ENCODE data around the gene VASP. TPM values are rescaled to one million over a fixed set of nuclear protein-coding genes. Genes with fewer than 3 reads are reported as not detected.

Gene VASP
- total RNA-seq, 1 experiment from 2014 or later: 152 TPM

- ChIA-PET RAD21 (ENCODE audit: low non-redundant PET in 1 of 2, low total read pairs in 2 of 2, uncharacterized antibody in 2 of 2, unreplicated experiment in 2 of 2) (no interaction called here), CTCF (no interaction called here), POLR2A (no interaction called here)
- Histone ChIP-seq H3K27ac (ENCODE audit: low read depth, low read length) (no peak overlapping the region), H4K20me1 (ENCODE audit: insufficient read depth) (no peaks in the 10 kb centered on the region), H3K79me2 (ENCODE audit: insufficient read depth, low read length) (no peaks in the 10 kb centered on the region), H3K4me1 (ENCODE audit: control insufficient read depth in 1 of 2, insufficient read depth in 2 of 2, low read length in 2 of 2) (peaks cover 29 to 41% of the 10 kb centered on the region in 2 experiments; a peak in 3 of 4 replicates), H3K4me3 (replicated peaks in 1 of 2; ENCODE audit: low read depth in 1 of 2, low read length in 2 of 2) (no peak overlapping the region), H3K36me3 (ENCODE audit: control insufficient read depth in 1 of 2, insufficient read depth in 2 of 2, low read length in 2 of 2) (no peaks in the 10 kb centered on the region), H3K9me2 (ENCODE audit: insufficient read depth) (no peaks in the 10 kb centered on the region), H2AFZ (ENCODE audit: low read depth, low read length, poor library complexity, severe bottlenecking) (no peak overlapping the region), H3K27me3 (ENCODE audit: insufficient read depth, low read length) (no peaks in the 10 kb centered on the region), H3K9ac (ENCODE audit: low read length) (no peak overlapping the region), H3K4me2 (ENCODE audit: low read length) (no peak overlapping the region), H3K9me3 (ENCODE audit: control insufficient read depth in 1 of 2, insufficient read depth in 1 of 2, low read depth in 1 of 2, low read length in 2 of 2) (no peaks in the 10 kb centered on the region)
- ATAC-seq: no peak
- no TSS peak for BruUV-seq (replicated peaks)
- no peak for DNase-seq (ENCODE audit: low read depth, low spot score)
- no peak for TF ChIP-seq CEBPB (IDR thresholded peaks at IDR 0.05; ENCODE audit: low read depth)
- no peak for TF ChIP-seq CTCF (IDR thresholded peaks at IDR 0.05 in 2 of 3, conservative IDR thresholded peaks at IDR 0.05 in 1 of 3; ENCODE audit: borderline replicate concordance in 1 of 3, insufficient read depth in 1 of 3, low read depth in 2 of 3, low read length in 2 of 3)
- TF ChIP-seq, protein P1, sequence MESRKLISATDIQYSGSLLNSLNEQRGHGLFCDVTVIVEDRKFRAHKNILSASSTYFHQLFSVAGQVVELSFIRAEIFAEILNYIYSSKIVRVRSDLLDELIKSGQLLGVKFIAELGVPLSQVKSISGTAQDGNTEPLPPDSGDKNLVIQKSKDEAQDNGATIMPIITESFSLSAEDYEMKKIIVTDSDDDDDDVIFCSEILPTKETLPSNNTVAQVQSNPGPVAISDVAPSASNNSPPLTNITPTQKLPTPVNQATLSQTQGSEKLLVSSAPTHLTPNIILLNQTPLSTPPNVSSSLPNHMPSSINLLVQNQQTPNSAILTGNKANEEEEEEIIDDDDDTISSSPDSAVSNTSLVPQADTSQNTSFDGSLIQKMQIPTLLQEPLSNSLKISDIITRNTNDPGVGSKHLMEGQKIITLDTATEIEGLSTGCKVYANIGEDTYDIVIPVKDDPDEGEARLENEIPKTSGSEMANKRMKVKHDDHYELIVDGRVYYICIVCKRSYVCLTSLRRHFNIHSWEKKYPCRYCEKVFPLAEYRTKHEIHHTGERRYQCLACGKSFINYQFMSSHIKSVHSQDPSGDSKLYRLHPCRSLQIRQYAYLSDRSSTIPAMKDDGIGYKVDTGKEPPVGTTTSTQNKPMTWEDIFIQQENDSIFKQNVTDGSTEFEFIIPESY (IDR thresholded peaks at IDR 0.05; ENCODE audit: extremely low read depth, insufficient replicate concordance, low read length): no peak
- no peak for TF ChIP-seq REST (IDR thresholded peaks at IDR 0.05; ENCODE audit: low read depth)
- no peak for TF ChIP-seq EGR1 (IDR thresholded peaks at IDR 0.05; ENCODE audit: low read depth)
- no peak for TF ChIP-seq ELF1 (IDR thresholded peaks at IDR 0.05; ENCODE audit: borderline replicate concordance, low read depth)
- TF ChIP-seq POLR2A (IDR thresholded peaks at IDR 0.05; ENCODE audit: borderline replicate concordance, extremely low read depth, insufficient read depth, insufficient read length): no peak
- TF ChIP-seq FOSL1 (IDR thresholded peaks at IDR 0.05; ENCODE audit: low read depth): no peak
- TF ChIP-seq POLR2AphosphoS5 (IDR thresholded peaks at IDR 0.05; ENCODE audit: low read depth, low read length): no peak
- TF ChIP-seq ZFX (IDR thresholded peaks at IDR 0.05): no peak
- no peak for TF ChIP-seq ZNF274 (IDR thresholded peaks at IDR 0.05; ENCODE audit: low read depth, low read length)
- TF ChIP-seq, protein P2, sequence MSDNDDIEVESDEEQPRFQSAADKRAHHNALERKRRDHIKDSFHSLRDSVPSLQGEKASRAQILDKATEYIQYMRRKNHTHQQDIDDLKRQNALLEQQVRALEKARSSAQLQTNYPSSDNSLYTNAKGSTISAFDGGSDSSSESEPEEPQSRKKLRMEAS (IDR thresholded peaks at IDR 0.05): no peak
- no peak for TF ChIP-seq JUND (IDR thresholded peaks at IDR 0.05)
- TF ChIP-seq RAD21 (IDR thresholded peaks at IDR 0.05; ENCODE audit: low read depth): no peak
- TF ChIP-seq, protein P3, sequence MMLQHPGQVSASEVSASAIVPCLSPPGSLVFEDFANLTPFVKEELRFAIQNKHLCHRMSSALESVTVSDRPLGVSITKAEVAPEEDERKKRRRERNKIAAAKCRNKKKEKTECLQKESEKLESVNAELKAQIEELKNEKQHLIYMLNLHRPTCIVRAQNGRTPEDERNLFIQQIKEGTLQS (IDR thresholded peaks at IDR 0.05): no peak
- no peak for TF ChIP-seq SIN3A (IDR thresholded peaks at IDR 0.05; ENCODE audit: low read depth)
- TF ChIP-seq YY1 (IDR thresholded peaks at IDR 0.05; ENCODE audit: extremely low read depth, insufficient replicate concordance, low read depth, low read length): no peak
- no peak for TF ChIP-seq EZH2 (IDR thresholded peaks at IDR 0.05)
- intact Hi-C loops (cut with micrococcal nuclease): no loop called here
Measured at GRCh38 chr19:45501730-45502014, 5.6 kb upstream of the VASP start.
